ENCODE results near the gene C3orf70. TPM values are rescaled to one million over a fixed set of nuclear protein-coding genes. Genes with fewer than 3 reads are reported as not detected.

C3orf70 gene
- total and polyA plus RNA-seq, 7 experiments from 2014 or later: 0.05 TPM; not detected in 6

DNA sequence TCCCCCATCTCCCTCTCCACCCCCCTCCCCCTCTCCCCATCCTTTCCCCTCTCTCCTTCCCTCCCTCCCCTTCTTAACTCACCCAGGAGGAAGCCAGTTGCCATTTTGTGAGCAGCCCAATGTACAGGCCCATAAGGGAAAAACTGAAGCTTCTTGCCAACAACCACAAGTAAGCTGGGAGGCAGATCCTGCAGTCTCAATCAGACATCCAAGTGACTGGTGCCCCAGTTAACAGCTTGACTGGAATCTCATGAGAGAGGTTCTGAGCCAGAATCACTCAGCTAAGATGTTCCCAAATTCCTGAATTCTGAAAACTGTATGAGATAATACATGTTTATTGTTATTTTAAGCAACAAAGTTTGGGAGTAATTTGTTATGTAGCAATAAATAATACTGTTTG, 90.7 kb downstream of the C3orf70 start:
- no peaks in the 10 kb centered on the region for H3K27me3 ChIP-seq (ENCODE audit: control insufficient read depth in 2 of 2, insufficient read depth in 2 of 2, low read length in 2 of 2)
- intact Hi-C loops (cut with micrococcal nuclease): no loop called here
- H3K27ac ChIP-seq (ENCODE audit: low read depth, low read length): no peak overlapping the region
- Mint-ChIP-seq H3K36me3 (peaks cover under 1 to 22% (median 5%) of the 10 kb centered on the region in 5 donors), H3K4me1 (no peaks in the 10 kb centered on the region), H3K4me3 (no peak overlapping the region), H3K9me3 (peaks cover 4 to 68% (median 32%) of the 10 kb centered on the region in 11 donors), H3K27ac (no peak overlapping the region), H3K27me3 (no peaks in the 10 kb centered on the region)
- no peaks in the 10 kb centered on the region for H3K4me1 ChIP-seq (ENCODE audit: control insufficient read depth in 2 of 2, insufficient read depth in 2 of 2, low read length in 2 of 2)
- no peak overlapping the region for H3K4me3 ChIP-seq (ENCODE audit: low read length)
- DNase-seq (no peak), ATAC-seq (no peak)
- POLR2A ChIA-PET: no interaction called here
- CTCF ChIA-PET: no interaction called here
- H3K9me3 ChIP-seq (ENCODE audit: control insufficient read depth in 2 of 3, low read length in 3 of 3): peaks cover 0 to 34% (median 0%) of the 10 kb centered on the region in 3 experiments
- no peaks in the 10 kb centered on the region for H3K36me3 ChIP-seq (ENCODE audit: control insufficient read depth in 2 of 3, insufficient read depth in 3 of 3, low read length in 3 of 3)

DNA sequence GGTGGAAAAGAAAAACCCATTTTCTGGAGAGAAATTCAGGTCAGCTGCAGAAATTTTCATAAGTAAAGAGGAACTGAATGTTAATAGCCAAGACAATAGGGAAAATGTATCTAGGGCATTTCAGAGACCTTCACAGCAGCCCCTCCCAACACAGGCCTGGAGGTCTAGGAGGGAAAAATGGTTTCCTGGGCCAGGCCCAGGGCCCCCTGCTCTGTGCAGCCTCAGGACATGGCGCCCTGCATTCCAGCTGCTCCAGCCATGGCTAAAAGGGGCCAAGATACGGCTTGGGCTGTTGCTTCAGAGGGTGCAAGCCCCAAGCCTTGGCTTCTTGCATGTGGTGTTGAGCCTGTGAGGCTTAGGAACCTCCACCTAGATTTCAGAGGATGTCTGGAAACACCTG, 92.2 kb downstream of the C3orf70 start:
- ChIA-PET CTCF (no interaction called here), POLR2A (no interaction called here)
- intact Hi-C loops (cut with micrococcal nuclease): no loop called here
- Mint-ChIP-seq H3K4me1 (no peaks in the 10 kb centered on the region), H3K27ac (no peak overlapping the region), H3K9me3 (peaks cover 4 to 83% (median 33%) of the 10 kb centered on the region in 11 donors), H3K4me3 (no peak overlapping the region), H3K27me3 (no peaks in the 10 kb centered on the region), H3K36me3 (peaks cover 5 to 26% (median 12%) of the 10 kb centered on the region in 5 donors)
- Histone ChIP-seq H3K27ac (ENCODE audit: low read depth, low read length) (no peak overlapping the region), H3K4me3 (ENCODE audit: low read length) (no peak overlapping the region), H3K4me1 (ENCODE audit: control insufficient read depth in 2 of 2, insufficient read depth in 2 of 2, low read length in 2 of 2) (no peaks in the 10 kb centered on the region), H3K36me3 (ENCODE audit: control insufficient read depth in 2 of 3, insufficient read depth in 3 of 3, low read length in 3 of 3) (no peaks in the 10 kb centered on the region), H3K9me3 (ENCODE audit: control insufficient read depth in 2 of 3, low read length in 3 of 3) (peaks cover 0 to 44% (median 0%) of the 10 kb centered on the region in 3 experiments), H3K27me3 (ENCODE audit: control insufficient read depth in 2 of 2, insufficient read depth in 2 of 2, low read length in 2 of 2) (no peaks in the 10 kb centered on the region)
- ATAC-seq (no peak), DNase-seq (no peak)

GRCh38 chr3:185059766-185060165, 93.1 kb downstream of the C3orf70 start:
- intact Hi-C loops (cut with micrococcal nuclease): no loop called here
- Histone ChIP-seq H3K36me3 (ENCODE audit: control insufficient read depth in 2 of 3, insufficient read depth in 3 of 3, low read length in 3 of 3) (peaks cover 0 to under 1% (median 0%) of the 10 kb centered on the region in 3 experiments), H3K4me1 (ENCODE audit: control insufficient read depth in 2 of 2, insufficient read depth in 2 of 2, low read length in 2 of 2) (no peaks in the 10 kb centered on the region), H3K27me3 (ENCODE audit: control insufficient read depth in 2 of 2, insufficient read depth in 2 of 2, low read length in 2 of 2) (no peaks in the 10 kb centered on the region), H3K9me3 (ENCODE audit: control insufficient read depth in 2 of 3, low read length in 3 of 3) (peaks cover 0 to 44% (median 0%) of the 10 kb centered on the region in 3 experiments), H3K4me3 (ENCODE audit: low read length) (no peak overlapping the region), H3K27ac (ENCODE audit: low read depth, low read length) (no peak overlapping the region)
- H3K27ac Mint-ChIP-seq: no peak overlapping the region
- ATAC-seq: no peak
- peaks cover 0 to 1% (median 0%) of the 10 kb centered on the region in 7 donors for H3K4me1 Mint-ChIP-seq
- no peak for DNase-seq
- peaks cover 11 to 35% (median 18%) of the 10 kb centered on the region in 5 donors for H3K36me3 Mint-ChIP-seq
- no peak overlapping the region for H3K4me3 Mint-ChIP-seq
- H3K9me3 Mint-ChIP-seq: peaks cover 4 to 90% (median 38%) of the 10 kb centered on the region in 11 donors
- H3K27me3 Mint-ChIP-seq: no peaks in the 10 kb centered on the region
- CTCF ChIA-PET: no interaction called here
- POLR2A ChIA-PET: no interaction called here

- H3K4me1 ChIP-seq (ENCODE audit: control insufficient read depth in 2 of 2, insufficient read depth in 2 of 2, low read length in 2 of 2): no peaks in the 10 kb centered on the region
- H3K9me3 Mint-ChIP-seq: peaks cover 4 to 96% (median 38%) of the 10 kb centered on the region in 11 donors
- no peak overlapping the region for H3K4me3 ChIP-seq (ENCODE audit: low read length)
- DNase-seq: no peak
- H3K4me1 Mint-ChIP-seq: peaks cover 0 to 1% (median 0%) of the 10 kb centered on the region in 7 donors
- H3K27ac ChIP-seq (ENCODE audit: low read depth, low read length): no peak overlapping the region
- peaks cover 0 to 44% (median 0%) of the 10 kb centered on the region in 3 experiments for H3K9me3 ChIP-seq (ENCODE audit: control insufficient read depth in 2 of 3, low read length in 3 of 3)
- no peaks in the 10 kb centered on the region for H3K27me3 ChIP-seq (ENCODE audit: control insufficient read depth in 2 of 2, insufficient read depth in 2 of 2, low read length in 2 of 2)
- no peaks in the 10 kb centered on the region for H3K27me3 Mint-ChIP-seq
- no peak overlapping the region for H3K4me3 Mint-ChIP-seq
- H3K36me3 Mint-ChIP-seq: peaks cover 18 to 45% (median 28%) of the 10 kb centered on the region in 5 donors
- ChIA-PET POLR2A (no interaction called here), CTCF (no interaction called here)
- H3K36me3 ChIP-seq (ENCODE audit: control insufficient read depth in 2 of 3, insufficient read depth in 3 of 3, low read length in 3 of 3): peaks cover 0 to 10% (median 0%) of the 10 kb centered on the region in 3 experiments
- ATAC-seq: no peak
- H3K27ac Mint-ChIP-seq: no peak overlapping the region
- intact Hi-C loops (cut with micrococcal nuclease): no loop called here
These were observed 94.1 kb downstream of the C3orf70 start for GRCh38 chr3:185058796-185059195.

DNA sequence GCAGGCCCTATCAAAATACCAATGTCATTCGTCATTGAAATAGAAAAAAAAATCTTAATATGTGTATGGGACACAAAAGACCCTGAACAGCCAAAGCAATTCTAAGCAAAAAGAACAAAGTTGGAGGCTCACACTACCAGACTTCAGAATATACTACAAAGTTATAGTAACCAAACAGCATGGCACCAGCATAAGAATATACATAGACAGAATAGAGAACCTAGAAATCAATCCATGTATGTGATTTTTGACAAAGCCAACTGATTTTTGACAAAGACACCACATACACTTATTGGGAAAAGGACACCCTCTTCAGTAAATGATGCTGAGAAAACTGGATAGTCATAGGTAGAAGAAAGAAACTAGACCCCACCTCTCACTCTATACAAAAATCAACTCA, 95.0 kb downstream of the C3orf70 start:
- intact Hi-C loops (cut with micrococcal nuclease): no loop called here
- H3K27ac Mint-ChIP-seq: no peak overlapping the region

GRCh38 chr3:185056908-185057307, 96.0 kb downstream of the C3orf70 start:
- intact Hi-C loops (cut with micrococcal nuclease): no loop called here
- ATAC-seq (no peak), DNase-seq (no peak)
- Mint-ChIP-seq H3K27ac (no peak overlapping the region), H3K36me3 (peaks cover 26 to 64% (median 44%) of the 10 kb centered on the region in 5 donors), H3K27me3 (no peaks in the 10 kb centered on the region), H3K4me3 (no peak overlapping the region), H3K9me3 (peaks cover 8 to 100% (median 52%) of the 10 kb centered on the region in 11 donors), H3K4me1 (peaks cover 0 to 1% (median 0%) of the 10 kb centered on the region in 7 donors)
- POLR2A ChIA-PET: no interaction called here
- peaks cover 0 to 44% (median 0%) of the 10 kb centered on the region in 3 experiments for H3K9me3 ChIP-seq (ENCODE audit: control insufficient read depth in 2 of 3, low read length in 3 of 3)
- no peaks in the 10 kb centered on the region for H3K27me3 ChIP-seq (ENCODE audit: control insufficient read depth in 2 of 2, insufficient read depth in 2 of 2, low read length in 2 of 2)
- no peak overlapping the region for H3K27ac ChIP-seq (ENCODE audit: low read depth, low read length)
- H3K4me3 ChIP-seq (ENCODE audit: low read length): no peak overlapping the region
- H3K36me3 ChIP-seq (ENCODE audit: control insufficient read depth in 2 of 3, insufficient read depth in 3 of 3, low read length in 3 of 3): peaks cover 7 to 29% (median 8%) of the 10 kb centered on the region in 3 experiments
- H3K4me1 ChIP-seq (ENCODE audit: control insufficient read depth in 2 of 2, insufficient read depth in 2 of 2, low read length in 2 of 2): no peaks in the 10 kb centered on the region
- CTCF ChIA-PET: no interaction called here

More for the DNA sequence above, 95.0 kb downstream of the C3orf70 start:
- Histone ChIP-seq H3K9me3 (ENCODE audit: control insufficient read depth in 2 of 3, low read length in 3 of 3) (peaks cover 0 to 44% (median 0%) of the 10 kb centered on the region in 3 experiments), H3K27ac (ENCODE audit: low read depth, low read length) (no peak overlapping the region), H3K36me3 (ENCODE audit: control insufficient read depth in 2 of 3, insufficient read depth in 3 of 3, low read length in 3 of 3) (peaks cover 0 to 19% (median 0%) of the 10 kb centered on the region in 3 experiments), H3K27me3 (ENCODE audit: control insufficient read depth in 2 of 2, insufficient read depth in 2 of 2, low read length in 2 of 2) (no peaks in the 10 kb centered on the region), H3K4me1 (ENCODE audit: control insufficient read depth in 2 of 2, insufficient read depth in 2 of 2, low read length in 2 of 2) (no peaks in the 10 kb centered on the region), H3K4me3 (ENCODE audit: low read length) (no peak overlapping the region)
- ATAC-seq (no peak), DNase-seq (no peak)
- peaks cover 18 to 55% (median 35%) of the 10 kb centered on the region in 5 donors for H3K36me3 Mint-ChIP-seq
- ChIA-PET CTCF (no interaction called here), POLR2A (no interaction called here)
- no peaks in the 10 kb centered on the region for H3K27me3 Mint-ChIP-seq
- H3K9me3 Mint-ChIP-seq: peaks cover 8 to 98% (median 44%) of the 10 kb centered on the region in 11 donors
- H3K4me1 Mint-ChIP-seq: peaks cover 0 to 1% (median 0%) of the 10 kb centered on the region in 7 donors
- H3K4me3 Mint-ChIP-seq: no peak overlapping the region

DNA sequence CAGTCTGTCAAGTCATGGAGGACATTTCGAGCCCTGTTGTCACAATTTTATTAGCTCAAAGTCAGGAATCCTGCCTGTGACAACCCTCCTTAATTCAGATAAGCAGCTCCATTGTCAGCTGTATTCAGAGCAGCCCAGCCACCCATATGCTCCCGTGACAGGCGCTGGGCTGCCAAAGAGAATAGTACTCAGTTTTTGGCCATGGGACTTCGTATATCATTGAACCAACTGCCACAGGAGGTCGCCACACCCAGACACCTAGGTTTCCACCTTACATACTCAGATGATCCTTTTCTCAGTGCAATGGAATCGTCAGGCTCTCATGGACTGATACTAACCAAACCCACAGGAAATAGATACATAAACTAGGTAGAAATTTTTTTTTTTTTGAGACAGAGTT, 100.2 kb downstream of the C3orf70 start:
- no peak for ATAC-seq
- Mint-ChIP-seq H3K4me3 (no peak overlapping the region), H3K27me3 (no peaks in the 10 kb centered on the region), H3K36me3 (peaks cover 62 to 85% (median 76%) of the 10 kb centered on the region in 5 donors), H3K4me1 (peaks cover 0 to 5% (median 0%) of the 10 kb centered on the region in 7 donors), H3K9me3 (peaks cover 3 to 72% (median 39%) of the 10 kb centered on the region in 11 donors), H3K27ac (no peak overlapping the region)
- POLR2A ChIA-PET: no interaction called here
- no peaks in the 10 kb centered on the region for H3K27me3 ChIP-seq (ENCODE audit: control insufficient read depth in 2 of 2, insufficient read depth in 2 of 2, low read length in 2 of 2)
- DNase-seq: no peak
- CTCF ChIA-PET: no interaction called here
- no peak overlapping the region for H3K27ac ChIP-seq (ENCODE audit: low read depth, low read length)
- H3K4me1 ChIP-seq (ENCODE audit: control insufficient read depth in 2 of 2, insufficient read depth in 2 of 2, low read length in 2 of 2): no peaks in the 10 kb centered on the region
- H3K4me3 ChIP-seq (ENCODE audit: low read length): no peak overlapping the region
- H3K36me3 ChIP-seq (ENCODE audit: control insufficient read depth in 2 of 3, insufficient read depth in 3 of 3, low read length in 3 of 3): peaks cover 11 to 71% (median 28%) of the 10 kb centered on the region in 3 experiments
- intact Hi-C loops (cut with micrococcal nuclease): no loop called here
- H3K9me3 ChIP-seq (ENCODE audit: control insufficient read depth in 2 of 3, low read length in 3 of 3): peaks cover 0 to 15% (median 0%) of the 10 kb centered on the region in 3 experiments
